HEK293 (cell line): Measurements from ENCODE around the gene ADGRD1.

Source experiments
- BCL6B ChIP-seq: fragments of 450-650 bp; formaldehyde crosslinking; IDR thresholded peaks from 2 replicates; pipeline ENCODE4 v1.5.1; 2017; ENCODE audit warnings: missing biosample characterization, missing genetic modification characterization
- CTCF ChIP-seq: fragments of 450-650 bp; formaldehyde crosslinking; IDR thresholded peaks from 2 replicates; pipeline ENCODE4 v1.5.1; 2016; ENCODE audit warnings: missing biosample characterization, missing genetic modification characterization
- MEIS1 ChIP-seq: sonication (generic); formaldehyde crosslinking; IDR thresholded peaks from 2 replicates; pipeline ENCODE4 v1.8.1; 2022; ENCODE audit warnings: missing genetic modification reagents, mild to moderate bottlenecking, borderline replicate concordance
- PBX3 ChIP-seq: sonication (generic); formaldehyde crosslinking; IDR thresholded peaks from 2 replicates; pipeline ENCODE4 v1.8.1; 2022; ENCODE audit warnings: mild to moderate bottlenecking, moderate library complexity, missing genetic modification reagents
- YY1 ChIP-seq: fragments of 450-650 bp; formaldehyde crosslinking; IDR thresholded peaks from 2 replicates; pipeline ENCODE4 v1.5.1; 2018; ENCODE audit warnings: missing biosample characterization, missing genetic modification characterization
- ZBTB17 ChIP-seq: fragments of 450-650 bp; formaldehyde crosslinking; IDR thresholded peaks from 2 replicates; pipeline ENCODE4 v1.5.1; 2016; ENCODE audit warnings: missing biosample characterization, missing genetic modification characterization
- ZBTB8A ChIP-seq: fragments of 450-650 bp; formaldehyde crosslinking; IDR thresholded peaks from 2 replicates; pipeline ENCODE4 v1.5.1; 2016; ENCODE audit warnings: missing biosample characterization, missing genetic modification characterization
- ZNF560 ChIP-seq: fragments of 450-650 bp; formaldehyde crosslinking; IDR thresholded peaks from 2 replicates; pipeline ENCODE4 v1.5.1; 2017; ENCODE audit warnings: missing biosample characterization, missing genetic modification characterization, borderline replicate concordance
- ZNF747 ChIP-seq: fragments of 450-650 bp; formaldehyde crosslinking; IDR thresholded peaks from 2 replicates; pipeline ENCODE4 v1.5.1; 2016; ENCODE audit warnings: missing biosample characterization, missing genetic modification characterization

- TF ChIP-seq ZBTB8A (tag by site-specific recombination) (no peak), ZNF560 (tag by site-specific recombination) (no peak), PBX3 (no peak), CTCF (tag by site-specific recombination) (no peak), ZNF747 (tag by site-specific recombination) (no peak), MEIS1 (CRISPR knock-in tag) (no peak), ZBTB17 (tag by site-specific recombination) (no peak), YY1 (tag by site-specific recombination) (no peak), BCL6B (tag by site-specific recombination) (no peak)
Measured at GRCh38 chr12:130951636-130952035, 2.1 kb upstream of the ADGRD1 start.
